Liver (tissue), 9 donors: ENCODE measurements around the gene MGA. TPM values are rescaled to one million over a fixed set of nuclear protein-coding genes. Genes with fewer than 3 reads are reported as not detected.

Experiments used
- DNase-seq: peaks from one replicate; pipeline ENCODE4 v3.0.0-alpha.2; 2017; ENCODE audit warnings: low spot score
- H3K27ac ChIP-seq, 2 donors: one replicate each; pipeline ENCODE4 v1.7.0; 2013; ENCODE audit warnings: inconsistent platforms in 2 of 2, low read length in 2 of 2, control low read depth in 1 of 2, low read depth in 1 of 2, mild to moderate bottlenecking in 1 of 2
- H3K27me3 ChIP-seq, 4 donors: one replicate each; pipeline versions ENCODE4 v1.6.1 to v1.7.0; 2013; ENCODE audit warnings: low read length in 3 of 4, inconsistent platforms in 1 of 4, mild to moderate bottlenecking in 1 of 4, moderate library complexity in 1 of 4; ENCODE audit not compliant: control insufficient read depth in 4 of 4, insufficient read depth in 4 of 4
- H3K36me3 ChIP-seq, 4 donors: one replicate each; pipeline versions ENCODE4 v1.6.1 to v1.7.0; 2013; ENCODE audit warnings: low read length in 3 of 4, mild to moderate bottlenecking in 3 of 4, low read depth in 1 of 4, moderate library complexity in 1 of 4; ENCODE audit not compliant: control insufficient read depth in 4 of 4, insufficient read depth in 3 of 4
- H3K4me1 ChIP-seq, 4 donors: one replicate each; pipeline versions ENCODE4 v1.6.1 to v1.7.0; 2013; ENCODE audit warnings: low read length in 3 of 4, mild to moderate bottlenecking in 3 of 4, moderate library complexity in 1 of 4; ENCODE audit not compliant: control insufficient read depth in 4 of 4, insufficient read depth in 4 of 4
- H3K4me3 ChIP-seq, 3 donors: one replicate each; pipeline versions ENCODE4 v1.6.1 to v1.7.0; 2013; ENCODE audit warnings: low read length in 3 of 3, control low read depth in 1 of 3, low read depth in 1 of 3, mild to moderate bottlenecking in 1 of 3
- H3K9ac ChIP-seq, 2 donors: one replicate each; pipeline ENCODE4 v1.7.0; 2013; ENCODE audit warnings: low read length in 2 of 2, mild to moderate bottlenecking in 2 of 2, moderate library complexity in 2 of 2, control low read depth in 1 of 2, low read depth in 1 of 2
- H3K9me3 ChIP-seq, 4 donors: one replicate each; pipeline versions ENCODE4 v1.6.1 to v1.7.0; 2013; ENCODE audit warnings: low read length in 3 of 4; ENCODE audit not compliant: control insufficient read depth in 4 of 4
- EGR1 ChIP-seq, 2 donors: IDR thresholded peaks; 2 replicates each; pipeline ENCODE4 v1.6.1; 2016 to 2018; ENCODE audit warnings: antibody characterized with exemption in 2 of 2, low read depth in 2 of 2
- FOXA1 ChIP-seq: IDR thresholded peaks from 2 replicates; pipeline ENCODE4 v1.6.1; 2016; ENCODE audit warnings: antibody characterized with exemption
- GABPA ChIP-seq, 2 donors: IDR thresholded peaks in 1 of 2; conservative IDR thresholded peaks in 1 of 2; 2 replicates each; pipeline ENCODE4 v1.6.1; 2016; ENCODE audit warnings: antibody characterized with exemption in 2 of 2, mild to moderate bottlenecking in 1 of 2, moderate library complexity in 1 of 2
- HNF4A ChIP-seq, 2 donors: conservative IDR thresholded peaks; 2 replicates each; pipeline ENCODE4 v1.6.1; 2016; ENCODE audit warnings: antibody characterized with exemption in 2 of 2, mild to moderate bottlenecking in 2 of 2
- HNF4G ChIP-seq: IDR thresholded peaks from 2 replicates; pipeline ENCODE4 v1.6.1; 2016; ENCODE audit warnings: antibody characterized with exemption
- JUND ChIP-seq, 2 donors: IDR thresholded peaks; 2 replicates each; pipeline ENCODE4 v1.6.1; 2016; ENCODE audit warnings: antibody characterized with exemption in 2 of 2
- MAX ChIP-seq: IDR thresholded peaks from 2 replicates; pipeline ENCODE4 v1.6.1; 2016; ENCODE audit warnings: antibody characterized with exemption
- NR2F2 ChIP-seq: IDR thresholded peaks from 2 replicates; pipeline ENCODE4 v1.6.1; 2016; ENCODE audit warnings: antibody characterized with exemption
- RAD21 ChIP-seq, 2 donors: IDR thresholded peaks; 2 replicates each; pipeline ENCODE4 v1.6.1; 2016; ENCODE audit warnings: antibody characterized with exemption in 2 of 2, mild to moderate bottlenecking in 2 of 2
- REST ChIP-seq: IDR thresholded peaks from 2 replicates; pipeline ENCODE4 v1.6.1; 2016; ENCODE audit warnings: antibody characterized with exemption, mild to moderate bottlenecking
- RXRA ChIP-seq, 2 donors: IDR thresholded peaks; 2 replicates each; pipeline ENCODE4 v1.6.1; 2017 to 2018; ENCODE audit warnings: antibody characterized with exemption in 2 of 2, mild to moderate bottlenecking in 1 of 2
- SP1 ChIP-seq: IDR thresholded peaks from 2 replicates; pipeline ENCODE4 v1.6.1; 2018; ENCODE audit warnings: antibody characterized with exemption, mild to moderate bottlenecking
- TAF1 ChIP-seq: conservative IDR thresholded peaks from 2 replicates; pipeline ENCODE4 v1.6.1; 2016; ENCODE audit warnings: antibody characterized with exemption, mild to moderate bottlenecking
- YY1 ChIP-seq: IDR thresholded peaks from 2 replicates; pipeline ENCODE4 v1.6.1; 2016; ENCODE audit warnings: antibody characterized with exemption, mild to moderate bottlenecking
- WGBS: extraction: QIAGEN DNeasy Blood & Tissue Kit; methylation state at CpG from one replicate; pipeline ENCODE4 v1.1.7; 2013; 5-methylcytosine and 5-hydroxymethylcytosine counted together
- polyA plus RNA-seq, 2 donors: library from polyadenylated mRNA; stranded (reverse) in 1 of 2; unstranded in 1 of 2; fragments of 200-250 nt in 1 of 2; fragments of >200 nt in 1 of 2; fragmentation: Nextera tagmentation in 1 of 2; extraction: Ambion mirVana in 1 of 2; gene quantifications; one replicate each; pipeline versions ENCODE4 v1.2.1 to v1.2.3, GENCODE V29; 2013 to 2015
- total RNA-seq, 2 donors: library from RNA; depleted of rRNA; stranded (reverse); fragments of >200 nt; gene quantifications; one replicate each; pipeline ENCODE4 v1.2.3, GENCODE V29; 2014
- TF ChIP-seq, protein P1 (sequence below): IDR thresholded peaks from 2 replicates; pipeline ENCODE4 v1.6.1; 2016; ENCODE audit warnings: antibody characterized with exemption
- donor health status: healthy.
- donor health status: healthy.
- donor health status: healthy.
- donor health status: healthy.
- donor health status: healthy.

MGA gene
- total and polyA plus RNA-seq, 4 donors, result 2.1 to 33.5 (median 13.2) TPM

DNA sequence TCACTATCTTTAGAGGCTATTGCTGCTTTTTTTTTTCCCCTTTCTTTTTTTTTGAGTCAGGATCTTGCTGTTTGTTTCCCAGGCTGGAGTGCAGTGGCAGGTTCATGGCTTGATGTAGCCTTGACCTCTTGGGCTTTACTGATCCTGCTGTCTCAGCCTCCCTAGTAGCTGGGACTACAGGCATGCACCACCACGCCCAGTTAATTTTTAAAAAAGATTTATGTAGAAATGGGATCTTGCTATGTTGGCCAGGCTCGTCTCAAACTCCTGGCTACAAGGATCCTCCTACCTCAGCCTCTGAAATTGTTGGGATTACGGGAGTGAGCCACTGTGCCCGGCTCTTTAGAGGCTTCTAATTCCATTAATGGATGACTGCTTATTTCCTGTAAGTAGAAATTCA is 15.1 kb downstream of the MGA start:
- Histone ChIP-seq H3K27me3 (no peaks in the 10 kb centered on the region), H3K36me3 (no peaks in the 10 kb centered on the region), H3K9ac (no peak overlapping the region), H3K4me3 (no peak overlapping the region), H3K4me1 (peaks cover 0 to 3% (median 0%) of the 10 kb centered on the region in 4 donors), H3K9me3 (no peaks in the 10 kb centered on the region), H3K27ac (no peak overlapping the region)
- TF ChIP-seq NR2F2 (no peak), FOXA1 (no peak), JUND (IDR thresholded peaks at IDR 0.05) (no peak), HNF4G (no peak), REST (no peak), RXRA (IDR thresholded peaks at IDR 0.05) (no peak), EGR1 (IDR thresholded peaks at IDR 0.05; ENCODE audit: low read depth in 2 of 2) (no peak), GABPA (IDR thresholded peaks at IDR 0.05 in 1 of 2, conservative IDR thresholded peaks at IDR 0.05 in 1 of 2) (no peak), MAX (no peak), HNF4A (conservative IDR thresholded peaks at IDR 0.05) (no peak), YY1 (no peak), SP1 (no peak), RAD21 (IDR thresholded peaks at IDR 0.05) (no peak), TAF1 (no peak)
- TF ChIP-seq, protein P1, sequence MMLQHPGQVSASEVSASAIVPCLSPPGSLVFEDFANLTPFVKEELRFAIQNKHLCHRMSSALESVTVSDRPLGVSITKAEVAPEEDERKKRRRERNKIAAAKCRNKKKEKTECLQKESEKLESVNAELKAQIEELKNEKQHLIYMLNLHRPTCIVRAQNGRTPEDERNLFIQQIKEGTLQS, result no peak
- no peak for DNase-seq
- 95% methylated on average over 4 of the region's 4 CpGs for WGBS

- H3K9me3 ChIP-seq, result no peaks in the 10 kb centered on the region
- 98% methylated on average over 4 of the region's 4 CpGs for WGBS
- DNase-seq, result no peak
- H3K36me3 ChIP-seq, result no peaks in the 10 kb centered on the region
- peaks cover 0 to 4% (median under 1%) of the 10 kb centered on the region in 4 donors for H3K4me1 ChIP-seq
- H3K9ac ChIP-seq, result no peak overlapping the region
- H3K4me3 ChIP-seq, result no peak overlapping the region
- H3K27me3 ChIP-seq, result no peaks in the 10 kb centered on the region
- TF ChIP-seq EGR1 (IDR thresholded peaks at IDR 0.05; ENCODE audit: low read depth in 2 of 2) (no peak), HNF4A (conservative IDR thresholded peaks at IDR 0.05) (no peak), JUND (IDR thresholded peaks at IDR 0.05) (no peak)
- TF ChIP-seq, protein P1, result no peak
- H3K27ac ChIP-seq, result no peak overlapping the region
These were observed 18.5 kb downstream of the MGA start for GRCh38 chr15:41678742-41679141.

- no peaks in the 10 kb centered on the region for H3K9me3 ChIP-seq
- peaks cover 0 to 3% (median 2%) of the 10 kb centered on the region in 4 donors for H3K4me1 ChIP-seq
- no peak for DNase-seq
- no peak overlapping the region for H3K27ac ChIP-seq
- no peaks in the 10 kb centered on the region for H3K36me3 ChIP-seq
- no peak overlapping the region for H3K9ac ChIP-seq
- H3K4me3 ChIP-seq, result no peak overlapping the region
- 97% methylated on average over 4 of the region's 4 CpGs for WGBS
- no peak for TF ChIP-seq YY1
- no peak for TF ChIP-seq NR2F2
- H3K27me3 ChIP-seq, result no peaks in the 10 kb centered on the region
These were observed 23.8 kb downstream of the MGA start for GRCh38 chr15:41683955-41684354.
